Measurements from ENCODE around the gene ANXA8.

GRCh38 chr10:47419421-47419820 lies 64.5 kb downstream of the ANXA8 start:
- TF ChIP-seq, protein P1, sequence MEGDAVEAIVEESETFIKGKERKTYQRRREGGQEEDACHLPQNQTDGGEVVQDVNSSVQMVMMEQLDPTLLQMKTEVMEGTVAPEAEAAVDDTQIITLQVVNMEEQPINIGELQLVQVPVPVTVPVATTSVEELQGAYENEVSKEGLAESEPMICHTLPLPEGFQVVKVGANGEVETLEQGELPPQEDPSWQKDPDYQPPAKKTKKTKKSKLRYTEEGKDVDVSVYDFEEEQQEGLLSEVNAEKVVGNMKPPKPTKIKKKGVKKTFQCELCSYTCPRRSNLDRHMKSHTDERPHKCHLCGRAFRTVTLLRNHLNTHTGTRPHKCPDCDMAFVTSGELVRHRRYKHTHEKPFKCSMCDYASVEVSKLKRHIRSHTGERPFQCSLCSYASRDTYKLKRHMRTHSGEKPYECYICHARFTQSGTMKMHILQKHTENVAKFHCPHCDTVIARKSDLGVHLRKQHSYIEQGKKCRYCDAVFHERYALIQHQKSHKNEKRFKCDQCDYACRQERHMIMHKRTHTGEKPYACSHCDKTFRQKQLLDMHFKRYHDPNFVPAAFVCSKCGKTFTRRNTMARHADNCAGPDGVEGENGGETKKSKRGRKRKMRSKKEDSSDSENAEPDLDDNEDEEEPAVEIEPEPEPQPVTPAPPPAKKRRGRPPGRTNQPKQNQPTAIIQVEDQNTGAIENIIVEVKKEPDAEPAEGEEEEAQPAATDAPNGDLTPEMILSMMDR (IDR thresholded peaks at IDR 0.05; ENCODE audit: insufficient read depth, low read depth, low read length): no peak
- TF ChIP-seq EZH2 (IDR thresholded peaks at IDR 0.05; ENCODE audit: insufficient read depth, low read length): no peak
